Measurements from ENCODE around the gene GPR35.

DNA sequence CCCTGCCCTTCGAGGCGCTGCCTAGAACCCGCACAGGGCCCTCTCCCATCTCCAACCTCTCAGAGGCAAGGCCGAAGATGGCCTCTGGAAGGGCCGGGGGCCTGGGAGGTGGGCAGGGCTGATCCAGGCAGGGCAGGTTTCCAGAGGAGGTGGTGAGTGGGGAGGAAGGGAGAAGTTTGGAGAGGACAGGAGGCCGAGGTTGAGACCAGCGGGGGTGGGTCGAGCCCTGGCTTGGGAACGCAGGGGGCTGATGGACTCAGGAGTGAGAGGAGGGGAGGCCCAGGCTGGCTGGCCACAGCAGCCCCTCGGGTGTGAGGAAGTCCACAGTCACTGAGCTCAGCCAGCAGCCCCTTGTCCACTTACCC is 28.2 kb upstream of the GPR35 start:
- TF ChIP-seq EZH2 (IDR thresholded peaks at IDR 0.05) (no peak), EZH2phosphoT487 (IDR thresholded peaks at IDR 0.05) (no peak)
- TF ChIP-seq, protein P1, sequence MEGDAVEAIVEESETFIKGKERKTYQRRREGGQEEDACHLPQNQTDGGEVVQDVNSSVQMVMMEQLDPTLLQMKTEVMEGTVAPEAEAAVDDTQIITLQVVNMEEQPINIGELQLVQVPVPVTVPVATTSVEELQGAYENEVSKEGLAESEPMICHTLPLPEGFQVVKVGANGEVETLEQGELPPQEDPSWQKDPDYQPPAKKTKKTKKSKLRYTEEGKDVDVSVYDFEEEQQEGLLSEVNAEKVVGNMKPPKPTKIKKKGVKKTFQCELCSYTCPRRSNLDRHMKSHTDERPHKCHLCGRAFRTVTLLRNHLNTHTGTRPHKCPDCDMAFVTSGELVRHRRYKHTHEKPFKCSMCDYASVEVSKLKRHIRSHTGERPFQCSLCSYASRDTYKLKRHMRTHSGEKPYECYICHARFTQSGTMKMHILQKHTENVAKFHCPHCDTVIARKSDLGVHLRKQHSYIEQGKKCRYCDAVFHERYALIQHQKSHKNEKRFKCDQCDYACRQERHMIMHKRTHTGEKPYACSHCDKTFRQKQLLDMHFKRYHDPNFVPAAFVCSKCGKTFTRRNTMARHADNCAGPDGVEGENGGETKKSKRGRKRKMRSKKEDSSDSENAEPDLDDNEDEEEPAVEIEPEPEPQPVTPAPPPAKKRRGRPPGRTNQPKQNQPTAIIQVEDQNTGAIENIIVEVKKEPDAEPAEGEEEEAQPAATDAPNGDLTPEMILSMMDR (IDR thresholded peaks at IDR 0.05), result no peak
